Glomerular visceral epithelial cell (primary cell): ENCODE data around the gene SMKR1.
"Not testable (repeated sequence)": the region's sequence is repeated elsewhere in the genome, so short reads cannot be mapped to it uniquely, and the experiment has no call there.

Experiments
- DNase-seq: peaks from one replicate; pipeline ENCODE4 v3.0.0-alpha.2; 2016; ENCODE audit errors: extremely low spot score

The SMKR1 gene

GRCh38 chr7:129501760-129502707 is at the start of gene SMKR1:
SMKR1 (plus strand) TSS chr7:129502531; CDS start chr7:129502825, 294 bp downstream.
- DNase-seq = peak; percentile 83

- no peak for DNase-seq
Measured at GRCh38 chr7:129452589-129453231, 49.6 kb upstream of the SMKR1 start.

GRCh38 chr7:129453510-129454248 is 48.7 kb upstream of the SMKR1 start:
- no peak for DNase-seq

DNA sequence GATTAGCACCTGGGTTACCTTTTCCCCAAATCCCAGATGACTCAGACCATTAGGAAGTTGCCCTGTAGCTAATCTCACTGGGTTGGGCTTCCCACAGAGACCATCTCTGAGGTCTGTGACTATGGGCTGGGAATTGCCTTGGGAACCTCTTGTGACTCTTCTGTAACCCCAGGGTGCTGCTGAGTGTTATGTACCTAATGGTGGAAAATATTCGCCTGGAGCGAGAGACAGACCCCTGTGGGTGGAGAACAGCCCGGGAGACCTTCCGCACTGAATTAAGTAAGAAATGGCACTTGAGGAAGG is 48.1 kb upstream of the SMKR1 start:
- DNase-seq = no peak

GRCh38 chr7:129456421-129456820 is 45.9 kb upstream of the SMKR1 start:
- DNase-seq = no peak

GRCh38 chr7:129457101-129457500 is 45.2 kb upstream of the SMKR1 start:
- no peak for DNase-seq

GRCh38 chr7:129458171-129458570 is 44.2 kb upstream of the SMKR1 start:
- no peak for DNase-seq

DNA sequence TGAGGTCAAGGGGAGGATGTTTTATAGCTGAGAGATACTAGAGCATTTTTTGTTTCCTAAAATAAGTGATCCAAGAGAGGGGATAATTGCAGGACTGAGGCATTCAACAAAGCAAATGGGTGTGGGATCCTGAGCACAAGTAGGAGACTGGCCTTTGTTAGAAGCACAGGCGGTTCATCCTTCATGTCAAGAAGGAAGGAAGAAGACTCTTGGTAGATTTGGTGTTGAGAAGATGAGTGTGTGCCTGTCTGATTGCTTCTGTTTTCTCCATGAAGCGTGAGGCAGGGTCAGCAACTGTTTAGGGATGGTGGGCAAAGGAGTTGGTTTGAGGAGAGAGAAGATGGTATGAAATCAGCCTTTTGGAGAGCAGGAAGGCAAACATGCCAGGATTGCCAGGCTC is 40.5 kb upstream of the SMKR1 start:
- DNase-seq = no peak

DNA sequence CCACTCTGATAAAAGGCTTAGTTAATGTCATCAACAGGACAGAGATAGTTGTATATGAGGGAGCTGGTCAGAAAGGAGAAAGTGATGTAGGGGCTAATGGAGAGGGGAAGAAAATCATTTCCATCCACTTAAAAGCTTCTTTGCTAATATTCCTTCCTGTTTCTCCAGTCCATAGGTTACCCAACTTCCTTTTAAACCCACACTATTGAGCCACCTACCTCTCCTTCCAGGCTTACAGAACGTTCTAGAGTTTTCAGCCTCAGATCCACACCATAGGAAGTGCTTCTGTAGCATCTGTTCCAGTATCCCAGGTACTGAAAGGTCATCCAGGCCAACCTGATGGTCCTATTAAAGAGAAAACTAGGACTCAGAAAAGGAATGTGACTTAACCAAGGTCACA is 39.9 kb upstream of the SMKR1 start:
- no peak for DNase-seq

DNA sequence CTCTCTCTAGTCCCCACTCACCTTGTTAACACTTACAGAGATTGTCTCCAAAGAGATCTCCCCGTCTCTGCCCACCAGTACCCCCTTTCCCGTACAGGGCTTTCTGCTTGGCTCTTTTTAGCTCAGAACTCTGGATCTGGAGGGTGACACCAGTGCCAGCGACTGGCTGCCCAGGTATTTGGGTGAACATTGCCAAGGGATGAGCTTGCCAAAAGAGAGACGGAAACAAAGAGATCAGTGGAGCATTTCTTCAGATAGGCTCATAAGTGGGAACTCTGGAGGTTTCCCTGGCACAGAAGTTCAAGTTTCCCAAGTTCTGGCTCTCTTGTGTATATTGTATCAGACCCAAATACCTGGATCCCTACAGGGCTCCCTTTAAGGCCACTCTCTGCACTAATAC is 38.1 kb upstream of the SMKR1 start:
- DNase-seq = no peak

- DNase-seq = no peak
Measured at GRCh38 chr7:129465080-129465479, 37.3 kb upstream of the SMKR1 start.

GRCh38 chr7:129466796-129467195 is 35.5 kb upstream of the SMKR1 start:
- no peak for DNase-seq

- DNase-seq = no peak
Measured at GRCh38 chr7:129468087-129468486, 34.2 kb upstream of the SMKR1 start.

DNA sequence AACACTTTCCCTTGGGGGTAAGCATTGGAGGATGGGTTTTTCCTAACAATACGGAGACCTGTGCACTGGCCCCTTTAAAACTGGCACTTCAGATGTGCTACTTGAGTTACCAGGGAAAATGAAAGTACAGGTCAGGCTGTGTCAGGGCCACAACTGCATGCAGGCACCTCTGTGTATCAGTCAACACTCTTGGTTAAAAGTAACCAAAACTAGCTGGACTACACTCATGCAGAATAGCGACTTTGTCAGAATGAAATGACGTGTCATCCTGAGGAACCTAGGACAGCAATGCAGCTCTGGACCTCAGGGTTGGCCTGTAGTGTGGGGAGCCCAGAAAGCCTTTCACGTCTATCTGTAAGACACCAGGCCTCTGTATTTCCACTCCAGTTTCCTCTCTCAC is 33.8 kb upstream of the SMKR1 start:
- no peak for DNase-seq

- no peak for DNase-seq
Measured at GRCh38 chr7:129469930-129470329, 32.4 kb upstream of the SMKR1 start.

GRCh38 chr7:129470411-129470810 is 31.9 kb upstream of the SMKR1 start:
- DNase-seq = no peak

- no peak for DNase-seq
Measured at GRCh38 chr7:129471402-129471827, 30.9 kb upstream of the SMKR1 start.

GRCh38 chr7:129475931-129476330 is 26.4 kb upstream of the SMKR1 start:
- DNase-seq = not testable (repeated sequence)

- DNase-seq = not testable (repeated sequence)
Measured at GRCh38 chr7:129476398-129476797, 25.9 kb upstream of the SMKR1 start.

DNA sequence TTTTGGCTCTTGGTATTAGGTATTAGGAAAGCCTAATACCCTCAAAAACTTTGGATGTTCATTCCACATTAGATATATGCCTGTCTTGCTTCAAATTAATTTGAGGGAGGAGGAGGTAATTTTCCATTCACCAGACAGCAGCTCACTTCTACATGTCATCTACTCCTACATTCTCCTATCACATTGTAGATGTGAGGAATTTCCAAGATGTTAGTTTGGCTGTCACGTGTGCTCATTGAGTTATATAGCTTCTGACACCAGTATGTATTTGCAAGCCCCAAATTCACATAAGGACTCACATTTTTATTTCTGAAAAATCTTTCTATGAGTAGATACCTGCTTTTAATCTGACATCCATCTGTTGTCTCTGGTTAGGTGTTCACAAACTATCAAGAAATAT is 22.5 kb upstream of the SMKR1 start:
- DNase-seq = no peak

DNA sequence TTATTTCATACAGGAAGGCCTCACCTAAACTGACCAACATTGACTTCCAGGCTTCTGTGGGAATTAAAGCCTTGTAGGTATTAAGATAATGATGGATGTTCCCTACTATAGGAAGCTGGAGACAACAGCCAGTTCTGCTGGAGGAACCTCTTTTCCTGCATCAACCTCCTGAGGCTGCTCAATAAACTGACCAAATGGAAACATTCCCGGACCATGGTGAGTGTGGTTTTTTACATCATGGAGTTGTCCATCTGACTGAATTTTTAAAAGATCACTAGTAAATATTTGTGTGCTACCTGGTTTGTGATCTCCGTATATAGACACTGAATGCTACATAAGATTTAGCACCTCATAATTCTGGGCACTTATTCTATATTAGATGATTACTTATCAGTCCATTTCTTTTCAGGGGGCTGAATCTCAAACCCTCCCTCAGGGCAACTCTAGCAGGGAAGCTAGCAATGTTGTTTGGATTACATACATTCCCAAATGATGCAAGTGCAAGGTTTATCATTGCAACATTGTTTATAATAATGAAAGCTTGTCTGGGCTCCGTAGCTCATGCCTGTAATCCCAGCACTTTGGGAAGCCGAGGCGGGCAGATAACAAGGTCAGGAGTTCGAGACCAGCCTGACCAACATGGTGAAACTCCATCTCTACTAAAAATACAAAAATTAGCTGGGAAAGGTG is 21.5 kb upstream of the SMKR1 start:
- no peak for DNase-seq

- not testable (repeated sequence) for DNase-seq
Measured at GRCh38 chr7:129481376-129481775, 21.0 kb upstream of the SMKR1 start.
